22Rv1 (cell line): Measurements from ENCODE around the gene NAV2.

ENCODE experiments used
- ZFX ChIP-seq: fragments of 450-650 bp; IDR thresholded peaks from 2 replicates; pipeline ENCODE4 v1.6.1; 2017; ENCODE audit warnings: antibody characterized with exemption, borderline replicate concordance
- TF ChIP-seq, protein P1 (sequence below): fragments of 450-650 bp; IDR thresholded peaks from 2 replicates; pipeline ENCODE4 v1.5.1; 2017; ENCODE audit warnings: mild to moderate bottlenecking

DNA sequence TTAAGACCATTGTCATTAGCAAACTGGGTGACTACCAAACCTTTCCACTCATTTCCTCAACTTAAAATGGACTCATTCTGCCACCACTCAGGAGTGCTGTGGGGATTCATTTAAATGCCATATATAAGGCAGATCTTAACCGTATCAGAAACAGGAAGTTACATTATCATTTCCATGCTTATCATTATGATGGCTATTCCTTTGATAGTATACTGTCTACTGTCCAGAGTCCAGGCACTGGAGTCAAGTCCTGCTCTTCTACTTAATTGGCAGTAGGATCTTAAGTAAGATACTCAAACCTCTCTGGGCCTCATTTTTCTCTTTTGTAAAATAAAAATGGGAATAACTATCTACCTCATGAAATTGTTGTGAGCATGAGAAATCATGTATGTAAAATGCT lies 8.4 kb upstream of the NAV2 start:
- TF ChIP-seq, protein P1, sequence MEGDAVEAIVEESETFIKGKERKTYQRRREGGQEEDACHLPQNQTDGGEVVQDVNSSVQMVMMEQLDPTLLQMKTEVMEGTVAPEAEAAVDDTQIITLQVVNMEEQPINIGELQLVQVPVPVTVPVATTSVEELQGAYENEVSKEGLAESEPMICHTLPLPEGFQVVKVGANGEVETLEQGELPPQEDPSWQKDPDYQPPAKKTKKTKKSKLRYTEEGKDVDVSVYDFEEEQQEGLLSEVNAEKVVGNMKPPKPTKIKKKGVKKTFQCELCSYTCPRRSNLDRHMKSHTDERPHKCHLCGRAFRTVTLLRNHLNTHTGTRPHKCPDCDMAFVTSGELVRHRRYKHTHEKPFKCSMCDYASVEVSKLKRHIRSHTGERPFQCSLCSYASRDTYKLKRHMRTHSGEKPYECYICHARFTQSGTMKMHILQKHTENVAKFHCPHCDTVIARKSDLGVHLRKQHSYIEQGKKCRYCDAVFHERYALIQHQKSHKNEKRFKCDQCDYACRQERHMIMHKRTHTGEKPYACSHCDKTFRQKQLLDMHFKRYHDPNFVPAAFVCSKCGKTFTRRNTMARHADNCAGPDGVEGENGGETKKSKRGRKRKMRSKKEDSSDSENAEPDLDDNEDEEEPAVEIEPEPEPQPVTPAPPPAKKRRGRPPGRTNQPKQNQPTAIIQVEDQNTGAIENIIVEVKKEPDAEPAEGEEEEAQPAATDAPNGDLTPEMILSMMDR: no peak
- TF ChIP-seq ZFX: no peak
